ENCODE data around the gene SELENOM. TPM values are rescaled to one million over a fixed set of nuclear protein-coding genes. Genes with fewer than 3 reads are reported as not detected.

SELENOM gene
- total RNA-seq, 2 donors from 2014 or later = 453 to 1,695 TPM

DNA sequence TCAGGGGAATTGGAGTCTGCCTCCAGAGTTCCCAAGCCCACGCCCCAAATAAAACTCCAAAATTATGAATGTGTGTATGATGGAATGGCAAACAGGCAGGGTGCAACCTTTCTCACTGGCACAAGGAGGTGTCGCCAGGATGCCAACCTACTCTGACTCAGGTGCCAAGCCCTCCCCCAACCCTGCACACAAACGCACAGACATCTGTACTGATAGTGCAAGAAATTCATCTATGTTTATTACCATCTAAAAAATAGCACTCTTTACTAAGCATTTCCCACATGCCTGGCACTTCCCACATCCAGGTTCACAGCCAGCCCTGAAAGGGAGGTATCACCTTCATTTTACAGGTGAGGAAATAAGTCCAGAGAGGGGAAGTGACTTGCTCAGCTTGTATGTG is 31.7 kb upstream of the SELENOM start:
- Histone ChIP-seq H3K4me3 (no peak overlapping the region), H3K9me3 (no peaks in the 10 kb centered on the region), H3K27me3 (replicated peaks; ENCODE audit: insufficient read depth) (peaks cover 3% of the 10 kb centered on the region), H3K4me1 (ENCODE audit: control insufficient read depth in 1 of 2, low read depth in 2 of 2) (peaks cover 0 to 24% of the 10 kb centered on the region in 2 donors), H3K36me3 (no peaks in the 10 kb centered on the region), H3K27ac (no peak overlapping the region)
- DNase-seq (ENCODE audit: low spot score) (no peak), ATAC-seq (ENCODE audit: insufficient number of reproducible peaks, low FRiP score, low read depth) (no peak)
- TF ChIP-seq, protein P1, sequence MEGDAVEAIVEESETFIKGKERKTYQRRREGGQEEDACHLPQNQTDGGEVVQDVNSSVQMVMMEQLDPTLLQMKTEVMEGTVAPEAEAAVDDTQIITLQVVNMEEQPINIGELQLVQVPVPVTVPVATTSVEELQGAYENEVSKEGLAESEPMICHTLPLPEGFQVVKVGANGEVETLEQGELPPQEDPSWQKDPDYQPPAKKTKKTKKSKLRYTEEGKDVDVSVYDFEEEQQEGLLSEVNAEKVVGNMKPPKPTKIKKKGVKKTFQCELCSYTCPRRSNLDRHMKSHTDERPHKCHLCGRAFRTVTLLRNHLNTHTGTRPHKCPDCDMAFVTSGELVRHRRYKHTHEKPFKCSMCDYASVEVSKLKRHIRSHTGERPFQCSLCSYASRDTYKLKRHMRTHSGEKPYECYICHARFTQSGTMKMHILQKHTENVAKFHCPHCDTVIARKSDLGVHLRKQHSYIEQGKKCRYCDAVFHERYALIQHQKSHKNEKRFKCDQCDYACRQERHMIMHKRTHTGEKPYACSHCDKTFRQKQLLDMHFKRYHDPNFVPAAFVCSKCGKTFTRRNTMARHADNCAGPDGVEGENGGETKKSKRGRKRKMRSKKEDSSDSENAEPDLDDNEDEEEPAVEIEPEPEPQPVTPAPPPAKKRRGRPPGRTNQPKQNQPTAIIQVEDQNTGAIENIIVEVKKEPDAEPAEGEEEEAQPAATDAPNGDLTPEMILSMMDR (IDR thresholded peaks at IDR 0.05) = no peak

GRCh38 chr22:31138126-31138525 is 30.8 kb upstream of the SELENOM start:
- no peak for DNase-seq (ENCODE audit: low spot score)
- H3K27ac ChIP-seq = no peak overlapping the region
- no peaks in the 10 kb centered on the region for H3K36me3 ChIP-seq
- H3K4me1 ChIP-seq (ENCODE audit: control insufficient read depth in 1 of 2, low read depth in 2 of 2) = peaks cover 0 to 19% of the 10 kb centered on the region in 2 donors
- no peak for ATAC-seq (ENCODE audit: insufficient number of reproducible peaks, low FRiP score, low read depth)
- H3K27me3 ChIP-seq (replicated peaks; ENCODE audit: insufficient read depth) = peaks cover 3% of the 10 kb centered on the region
- no peak overlapping the region for H3K4me3 ChIP-seq
- H3K9me3 ChIP-seq = no peaks in the 10 kb centered on the region
- TF ChIP-seq, protein P1 (IDR thresholded peaks at IDR 0.05) = no peak

DNA sequence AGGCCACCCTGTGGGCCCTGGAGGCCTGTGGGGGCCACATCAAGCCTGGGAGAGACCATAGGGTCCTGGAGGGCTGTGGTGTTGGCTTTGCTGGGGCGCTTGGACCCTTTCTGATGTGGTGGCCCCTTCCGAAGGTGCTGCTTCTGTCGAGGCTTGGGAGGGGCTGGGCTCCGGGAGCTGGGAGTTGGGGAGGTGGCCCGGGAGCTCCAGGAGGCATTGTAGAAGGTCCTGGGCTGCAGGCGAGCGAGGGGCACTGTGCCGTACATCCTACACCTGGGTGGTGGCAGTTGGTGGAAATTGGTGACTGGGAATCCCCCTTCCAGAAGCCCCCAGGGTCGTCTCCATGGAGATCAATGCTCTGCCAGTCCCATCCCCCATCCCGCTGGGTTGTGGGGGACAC is 30.4 kb upstream of the SELENOM start:
- Histone ChIP-seq H3K27ac (no peak overlapping the region), H3K27me3 (replicated peaks; ENCODE audit: insufficient read depth) (peaks cover 3% of the 10 kb centered on the region), H3K9me3 (no peaks in the 10 kb centered on the region), H3K36me3 (no peaks in the 10 kb centered on the region), H3K4me3 (no peak overlapping the region), H3K4me1 (ENCODE audit: control insufficient read depth in 1 of 2, low read depth in 2 of 2) (peaks cover 0 to 15% of the 10 kb centered on the region in 2 donors)
- ATAC-seq (ENCODE audit: insufficient number of reproducible peaks, low FRiP score, low read depth) (no peak), DNase-seq (ENCODE audit: low spot score) (no peak)
- TF ChIP-seq, protein P1 (IDR thresholded peaks at IDR 0.05) = no peak

- peaks cover 0 to 11% of the 10 kb centered on the region in 2 donors for H3K4me1 ChIP-seq (ENCODE audit: control insufficient read depth in 1 of 2, low read depth in 2 of 2)
- no peaks in the 10 kb centered on the region for H3K36me3 ChIP-seq
- ATAC-seq (ENCODE audit: insufficient number of reproducible peaks, low FRiP score, low read depth) = no peak
- H3K27ac ChIP-seq = no peak overlapping the region
- TF ChIP-seq, protein P1 (IDR thresholded peaks at IDR 0.05) = no peak
- H3K4me3 ChIP-seq = no peak overlapping the region
- no peaks in the 10 kb centered on the region for H3K9me3 ChIP-seq
- peaks cover 3% of the 10 kb centered on the region for H3K27me3 ChIP-seq (replicated peaks; ENCODE audit: insufficient read depth)
- no peak for DNase-seq (ENCODE audit: low spot score)
Measured at GRCh38 chr22:31136711-31137110, 29.3 kb upstream of the SELENOM start.

DNA sequence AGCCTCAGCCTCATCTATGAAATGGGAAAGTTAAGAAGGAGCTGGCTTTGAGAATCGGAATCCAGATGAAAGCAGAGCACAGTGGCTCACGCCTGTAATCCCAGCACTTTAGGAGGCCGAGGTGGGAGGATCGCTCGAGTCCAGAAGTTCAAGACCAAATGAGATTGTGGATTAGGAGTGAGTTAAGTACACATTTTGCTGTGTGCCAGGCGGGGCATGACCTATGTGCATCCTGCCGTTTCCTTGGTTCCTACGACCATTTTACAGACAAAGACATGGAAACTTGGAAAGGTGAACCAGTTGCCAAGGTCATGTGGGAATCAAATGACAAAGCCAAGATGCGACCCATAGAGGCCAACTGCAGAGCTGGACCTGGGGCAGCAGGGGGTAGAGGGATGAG is 28.8 kb upstream of the SELENOM start:
- DNase-seq (ENCODE audit: low spot score) (no peak), ATAC-seq (ENCODE audit: insufficient number of reproducible peaks, low FRiP score, low read depth) (no peak)
- TF ChIP-seq, protein P1 (IDR thresholded peaks at IDR 0.05) = no peak
- H3K4me1 ChIP-seq (ENCODE audit: control insufficient read depth in 1 of 2, low read depth in 2 of 2) = peaks cover 0 to 11% of the 10 kb centered on the region in 2 donors
- H3K27me3 ChIP-seq (replicated peaks; ENCODE audit: insufficient read depth) = peaks cover 3% of the 10 kb centered on the region
- no peaks in the 10 kb centered on the region for H3K9me3 ChIP-seq
- no peak overlapping the region for H3K27ac ChIP-seq
- H3K36me3 ChIP-seq = no peaks in the 10 kb centered on the region
- no peak overlapping the region for H3K4me3 ChIP-seq
